GM12864 (cell line): ENCODE data around the gene CCK.

Experiments used
- DNase-seq: peaks from one replicate; pipeline ENCODE4 v3.0.0-alpha.2; 2011; ENCODE audit warnings: low read depth
- H3K4me3 ChIP-seq: 2 replicates; pipeline ENCODE4 v1.5.1; 2011; ENCODE audit warnings: mild to moderate bottlenecking, low read depth, low read length, control low read depth
- CTCF ChIP-seq: IDR thresholded peaks from 2 replicates; pipeline ENCODE4 v1.5.1; 2011; ENCODE audit warnings: low read depth, mild to moderate bottlenecking, moderate library complexity, low read length, control low read depth, inconsistent platforms; ENCODE audit errors: missing control alignments

CCK gene

GRCh38 chr3:42276141-42277132, 10.5 kb upstream of the CCK start:
- no peak for TF ChIP-seq CTCF
- H3K4me3 ChIP-seq = no peak overlapping the region
- DNase-seq = peak; percentile 56

GRCh38 chr3:42275217-42275616, 9.2 kb upstream of the CCK start:
- no peak for DNase-seq
- no peak overlapping the region for H3K4me3 ChIP-seq
- no peak for TF ChIP-seq CTCF

GRCh38 chr3:42274266-42274665, 8.3 kb upstream of the CCK start:
- no peak for TF ChIP-seq CTCF
- DNase-seq = no peak
- H3K4me3 ChIP-seq = no peak overlapping the region

- DNase-seq = no peak
- no peak overlapping the region for H3K4me3 ChIP-seq
- TF ChIP-seq CTCF = no peak
These were observed 7.4 kb upstream of the CCK start for GRCh38 chr3:42273361-42273760.

- no peak for DNase-seq
- no peak for TF ChIP-seq CTCF
- H3K4me3 ChIP-seq = no peak overlapping the region
These were observed 5.8 kb upstream of the CCK start for GRCh38 chr3:42271786-42272185.

GRCh38 chr3:42270561-42270960, 4.6 kb upstream of the CCK start:
- no peak for TF ChIP-seq CTCF
- H3K4me3 ChIP-seq = no peak overlapping the region
- no peak for DNase-seq

- TF ChIP-seq CTCF = no peak
- H3K4me3 ChIP-seq = no peak overlapping the region
- no peak for DNase-seq
These were observed 3.7 kb upstream of the CCK start for GRCh38 chr3:42269647-42270046.
